ENCODE measurements around the gene RGL1. TPM values are rescaled to one million over a fixed set of nuclear protein-coding genes. Genes with fewer than 3 reads are reported as not detected.

The RGL1 gene
- total RNA-seq, 3 donors from 2014 or later: 6.2 to 29.8 (median 15.9) TPM

GRCh38 chr1:183841950-183842794 is 37.3 kb downstream of the RGL1 start:
- ATAC-seq (peak; percentile 71), DNase-seq (peak in 1 of 3 donors; percentile 29)
- intact Hi-C loops (cut with DNase I, micrococcal nuclease): no loop called here
- no peaks in the 10 kb centered on the region for H3K9me3 ChIP-seq
- no peak for TF ChIP-seq CTCF (IDR thresholded peaks at IDR 0.05)
- H3K4me1 ChIP-seq (ENCODE audit: low read depth): no peaks in the 10 kb centered on the region
- H3K36me3 ChIP-seq (ENCODE audit: low read depth): no peaks in the 10 kb centered on the region
- H3K4me3 ChIP-seq: no peak overlapping the region

GRCh38 chr1:183842795-183843144 is 37.9 kb downstream of the RGL1 start:
- Histone ChIP-seq H3K4me3 (no peak overlapping the region), H3K9me3 (no peaks in the 10 kb centered on the region), H3K36me3 (ENCODE audit: low read depth) (no peaks in the 10 kb centered on the region), H3K4me1 (ENCODE audit: low read depth) (no peaks in the 10 kb centered on the region)
- ATAC-seq: no peak
- intact Hi-C loops (cut with DNase I, micrococcal nuclease): no loop called here
- DNase-seq: no peak
- TF ChIP-seq CTCF (IDR thresholded peaks at IDR 0.05): no peak

- TF ChIP-seq CTCF (IDR thresholded peaks at IDR 0.05): no peak
- H3K9me3 ChIP-seq: no peaks in the 10 kb centered on the region
- H3K36me3 ChIP-seq (ENCODE audit: low read depth): no peaks in the 10 kb centered on the region
- DNase-seq (no peak), ATAC-seq (no peak)
- H3K4me1 ChIP-seq (ENCODE audit: low read depth): no peaks in the 10 kb centered on the region
- no peak overlapping the region for H3K4me3 ChIP-seq
- intact Hi-C loops (cut with DNase I, micrococcal nuclease): no loop called here
These were observed 39.9 kb downstream of the RGL1 start for GRCh38 chr1:183844806-183845205.

GRCh38 chr1:183845681-183846080 is 40.8 kb downstream of the RGL1 start:
- no peak for TF ChIP-seq CTCF (IDR thresholded peaks at IDR 0.05)
- Histone ChIP-seq H3K36me3 (ENCODE audit: low read depth) (no peaks in the 10 kb centered on the region), H3K9me3 (no peaks in the 10 kb centered on the region), H3K4me3 (no peak overlapping the region), H3K4me1 (ENCODE audit: low read depth) (no peaks in the 10 kb centered on the region)
- DNase-seq (no peak), ATAC-seq (no peak)
- intact Hi-C loops (cut with DNase I, micrococcal nuclease): no loop called here

GRCh38 chr1:183847641-183848040 is 42.7 kb downstream of the RGL1 start:
- no peak for DNase-seq

More at GRCh38 chr1:183847641-183848040, 42.7 kb downstream of the RGL1 start:
- no peaks in the 10 kb centered on the region for H3K36me3 ChIP-seq (ENCODE audit: low read depth)
- H3K4me3 ChIP-seq: no peak overlapping the region
- no peaks in the 10 kb centered on the region for H3K9me3 ChIP-seq
- no peak for TF ChIP-seq CTCF (IDR thresholded peaks at IDR 0.05)
- intact Hi-C loops (cut with DNase I, micrococcal nuclease): no loop called here
- no peaks in the 10 kb centered on the region for H3K4me1 ChIP-seq (ENCODE audit: low read depth)
- no peak for ATAC-seq

All from mucosa of descending colon (tissue), 3 donors.